ENCODE results near the gene GIGYF2.

DNA sequence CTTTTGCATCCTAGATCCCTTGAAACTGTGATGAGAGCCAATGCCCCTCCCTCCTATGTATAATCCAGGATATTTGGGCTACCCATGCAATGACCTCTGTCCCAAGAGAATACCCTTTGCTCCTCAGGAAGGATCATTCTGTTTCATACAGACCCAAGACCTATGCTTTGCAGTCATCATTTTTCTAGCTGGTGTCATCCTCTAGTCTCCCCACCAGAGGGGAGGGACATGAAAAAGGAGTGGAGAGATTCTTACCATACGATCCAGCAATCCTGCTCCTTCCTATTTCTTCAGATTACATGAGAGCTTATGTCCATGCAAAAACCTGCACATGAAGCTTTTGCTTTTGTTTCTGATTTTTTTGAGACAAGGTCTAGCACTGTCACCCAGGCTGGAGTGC lies 13.8 kb upstream of the GIGYF2 start:
- TF ChIP-seq, protein P1, sequence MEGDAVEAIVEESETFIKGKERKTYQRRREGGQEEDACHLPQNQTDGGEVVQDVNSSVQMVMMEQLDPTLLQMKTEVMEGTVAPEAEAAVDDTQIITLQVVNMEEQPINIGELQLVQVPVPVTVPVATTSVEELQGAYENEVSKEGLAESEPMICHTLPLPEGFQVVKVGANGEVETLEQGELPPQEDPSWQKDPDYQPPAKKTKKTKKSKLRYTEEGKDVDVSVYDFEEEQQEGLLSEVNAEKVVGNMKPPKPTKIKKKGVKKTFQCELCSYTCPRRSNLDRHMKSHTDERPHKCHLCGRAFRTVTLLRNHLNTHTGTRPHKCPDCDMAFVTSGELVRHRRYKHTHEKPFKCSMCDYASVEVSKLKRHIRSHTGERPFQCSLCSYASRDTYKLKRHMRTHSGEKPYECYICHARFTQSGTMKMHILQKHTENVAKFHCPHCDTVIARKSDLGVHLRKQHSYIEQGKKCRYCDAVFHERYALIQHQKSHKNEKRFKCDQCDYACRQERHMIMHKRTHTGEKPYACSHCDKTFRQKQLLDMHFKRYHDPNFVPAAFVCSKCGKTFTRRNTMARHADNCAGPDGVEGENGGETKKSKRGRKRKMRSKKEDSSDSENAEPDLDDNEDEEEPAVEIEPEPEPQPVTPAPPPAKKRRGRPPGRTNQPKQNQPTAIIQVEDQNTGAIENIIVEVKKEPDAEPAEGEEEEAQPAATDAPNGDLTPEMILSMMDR (IDR thresholded peaks at IDR 0.05; ENCODE audit: low read length) = no peak
- TF ChIP-seq EZH2phosphoT487 (IDR thresholded peaks at IDR 0.05; ENCODE audit: low read length) (no peak), EZH2 (optimal IDR thresholded peaks at IDR 0.05; ENCODE audit: low read depth, low read length) (no peak)
